Neural cell (in vitro differentiated cells): ENCODE results near the gene SPPL3. TPM values are rescaled to one million over a fixed set of nuclear protein-coding genes. Genes with fewer than 3 reads are reported as not detected.

Source experiments
- H2AFZ ChIP-seq: fragments of 200-600, 300-800 bp; sonication (generic), shearing (Covaris generic); 2 replicates; pipeline ENCODE4 v1.6.0; 2014; ENCODE audit warnings: low read depth, mild to moderate bottlenecking, antibody characterized with exemption, low read length, moderate library complexity
- H3F3A ChIP-seq: fragments of 200-600 bp; shearing (Covaris generic); 2 replicates; pipeline ENCODE4 v1.6.1; 2016; ENCODE audit warnings: mild to moderate bottlenecking, moderate library complexity, mixed read lengths, antibody characterized with exemption, low read length; ENCODE audit not compliant: insufficient read depth, poor library complexity, severe bottlenecking
- H3K27ac ChIP-seq: fragments of 200-600, 300-800 bp; sonication (generic), shearing (Covaris generic); 2 replicates; pipeline ENCODE4 v1.5.1; 2014; ENCODE audit warnings: mild to moderate bottlenecking, low read length, moderate library complexity
- H3K27me3 ChIP-seq: fragments of 300-800, 200-600 bp; sonication (generic), shearing (Covaris generic); 2 replicates; pipeline ENCODE4 v1.6.0; 2014; ENCODE audit warnings: mild to moderate bottlenecking, low read depth, low read length, moderate library complexity; ENCODE audit not compliant: insufficient read depth
- H3K36me3 ChIP-seq: fragments of 300-800, 200-600 bp; sonication (generic), shearing (Covaris generic); 2 replicates; pipeline ENCODE4 v1.5.1; 2014; ENCODE audit warnings: mild to moderate bottlenecking, antibody characterized with exemption, low read length, moderate library complexity; ENCODE audit not compliant: insufficient read depth
- H3K4me2 ChIP-seq: fragments of 300-800, 200-600 bp; sonication (generic), shearing (Covaris generic); 2 replicates; pipeline ENCODE4 v1.6.0; 2014; ENCODE audit warnings: mild to moderate bottlenecking, low read length
- H3K4me3 ChIP-seq: fragments of 300-800, 200-600 bp; sonication (generic), shearing (Covaris generic); 2 replicates; pipeline ENCODE4 v1.5.1; 2014; ENCODE audit warnings: mild to moderate bottlenecking, low read length, moderate library complexity
- H3K79me2 ChIP-seq: fragments of 200-600 bp; shearing (Covaris generic); replicated peaks from 2 replicates; pipeline ENCODE4 v1.6.0; 2014; ENCODE audit warnings: mild to moderate bottlenecking, low read length, moderate library complexity; ENCODE audit not compliant: insufficient read depth
- H3K9ac ChIP-seq: fragments of 300-800, 200-600 bp; sonication (generic), shearing (Covaris generic); 2 replicates; pipeline ENCODE4 v1.6.1; 2016; ENCODE audit warnings: mild to moderate bottlenecking, low read length, mixed read lengths
- H3K9me2 ChIP-seq: fragments of 200-600 bp; shearing (Covaris generic); 2 replicates; pipeline ENCODE4 v1.6.1; 2016; ENCODE audit warnings: mild to moderate bottlenecking, low read length, mixed read lengths; ENCODE audit not compliant: insufficient read depth
- H3K9me3 ChIP-seq: fragments of 200-600, 300-800 bp; sonication (generic), shearing (Covaris generic); 2 replicates; pipeline ENCODE4 v1.6.1; 2016; ENCODE audit warnings: mild to moderate bottlenecking, mixed run types, low read length, moderate library complexity, mixed read lengths
- H4K20me1 ChIP-seq: fragments of 200-600 bp; shearing (Covaris generic); 2 replicates; pipeline ENCODE4 v1.6.1; 2016; ENCODE audit warnings: mild to moderate bottlenecking, mixed run types; ENCODE audit not compliant: insufficient read depth
- CTCF ChIP-seq: fragments of 450-650 bp; IDR thresholded peaks from 2 replicates; pipeline ENCODE4 v1.5.1; 2014; ENCODE audit warnings: antibody characterized with exemption, mild to moderate bottlenecking, moderate library complexity; ENCODE audit not compliant: poor library complexity, severe bottlenecking
- EP300 ChIP-seq: fragments of 450-650 bp; conservative IDR thresholded peaks from 2 replicates; pipeline ENCODE4 v1.6.1; 2014; ENCODE audit warnings: antibody characterized with exemption, mild to moderate bottlenecking, moderate library complexity; ENCODE audit not compliant: poor library complexity, severe bottlenecking
- EZH2 ChIP-seq: fragments of 200-600, 300-800 bp; shearing (Covaris generic), sonication (generic); IDR thresholded peaks from 2 replicates; pipeline ENCODE4 v1.6.1; 2014; ENCODE audit warnings: antibody characterized with exemption, low read length, borderline replicate concordance, mild to moderate bottlenecking; ENCODE audit not compliant: insufficient read depth, poor library complexity, severe bottlenecking
- MXI1 ChIP-seq: fragments of 450-650 bp; conservative IDR thresholded peaks from 2 replicates; pipeline ENCODE4 v1.6.1; 2014; ENCODE audit warnings: antibody characterized with exemption, mild to moderate bottlenecking; ENCODE audit not compliant: poor library complexity, severe bottlenecking
- POLR2AphosphoS5 ChIP-seq: IDR thresholded peaks from 2 replicates; pipeline ENCODE4 v1.6.1; 2012
- RAD21 ChIP-seq: fragments of 450-650 bp; conservative IDR thresholded peaks from 2 replicates; pipeline ENCODE4 v1.6.1; 2014; ENCODE audit warnings: antibody characterized with exemption, mild to moderate bottlenecking, moderate library complexity
- SMC3 ChIP-seq: fragments of 450-650 bp; conservative IDR thresholded peaks from 2 replicates; pipeline ENCODE4 v1.6.1; 2014; ENCODE audit warnings: antibody characterized with exemption, mild to moderate bottlenecking, moderate library complexity; ENCODE audit not compliant: poor library complexity
- TAF1 ChIP-seq: IDR thresholded peaks from 2 replicates; pipeline ENCODE4 v1.6.1; 2012; ENCODE audit warnings: low read depth
- polyA plus RNA-seq: library from polyadenylated mRNA; depleted of rRNA; stranded (reverse); fragments of >200 nt; gene quantifications from 2 replicates; pipeline ENCODE4 v1.2.3, GENCODE V29; 2014
- TF ChIP-seq, protein P1 (sequence below): IDR thresholded peaks from 2 replicates; pipeline ENCODE4 v1.6.1; 2012; ENCODE audit warnings: borderline replicate concordance

SPPL3 gene
- polyA plus RNA-seq, 1 donor from 2014 or later: 21.3 TPM

GRCh38 chr12:120853188-120853587, 51.0 kb downstream of the SPPL3 start:
- Histone ChIP-seq H4K20me1 (no peaks in the 10 kb centered on the region), H3K27ac (no peak overlapping the region), H3K4me2 (no peak overlapping the region), H3F3A (no peaks in the 10 kb centered on the region), H2AFZ (no peak overlapping the region), H3K9me2 (no peaks in the 10 kb centered on the region), H3K79me2 (peaks cover 10% of the 10 kb centered on the region), H3K4me3 (no peak overlapping the region), H3K36me3 (no peaks in the 10 kb centered on the region), H3K9ac (no peak overlapping the region), H3K27me3 (no peaks in the 10 kb centered on the region), H3K9me3 (no peaks in the 10 kb centered on the region)
- no peak for TF ChIP-seq RAD21
- TF ChIP-seq, protein P1, sequence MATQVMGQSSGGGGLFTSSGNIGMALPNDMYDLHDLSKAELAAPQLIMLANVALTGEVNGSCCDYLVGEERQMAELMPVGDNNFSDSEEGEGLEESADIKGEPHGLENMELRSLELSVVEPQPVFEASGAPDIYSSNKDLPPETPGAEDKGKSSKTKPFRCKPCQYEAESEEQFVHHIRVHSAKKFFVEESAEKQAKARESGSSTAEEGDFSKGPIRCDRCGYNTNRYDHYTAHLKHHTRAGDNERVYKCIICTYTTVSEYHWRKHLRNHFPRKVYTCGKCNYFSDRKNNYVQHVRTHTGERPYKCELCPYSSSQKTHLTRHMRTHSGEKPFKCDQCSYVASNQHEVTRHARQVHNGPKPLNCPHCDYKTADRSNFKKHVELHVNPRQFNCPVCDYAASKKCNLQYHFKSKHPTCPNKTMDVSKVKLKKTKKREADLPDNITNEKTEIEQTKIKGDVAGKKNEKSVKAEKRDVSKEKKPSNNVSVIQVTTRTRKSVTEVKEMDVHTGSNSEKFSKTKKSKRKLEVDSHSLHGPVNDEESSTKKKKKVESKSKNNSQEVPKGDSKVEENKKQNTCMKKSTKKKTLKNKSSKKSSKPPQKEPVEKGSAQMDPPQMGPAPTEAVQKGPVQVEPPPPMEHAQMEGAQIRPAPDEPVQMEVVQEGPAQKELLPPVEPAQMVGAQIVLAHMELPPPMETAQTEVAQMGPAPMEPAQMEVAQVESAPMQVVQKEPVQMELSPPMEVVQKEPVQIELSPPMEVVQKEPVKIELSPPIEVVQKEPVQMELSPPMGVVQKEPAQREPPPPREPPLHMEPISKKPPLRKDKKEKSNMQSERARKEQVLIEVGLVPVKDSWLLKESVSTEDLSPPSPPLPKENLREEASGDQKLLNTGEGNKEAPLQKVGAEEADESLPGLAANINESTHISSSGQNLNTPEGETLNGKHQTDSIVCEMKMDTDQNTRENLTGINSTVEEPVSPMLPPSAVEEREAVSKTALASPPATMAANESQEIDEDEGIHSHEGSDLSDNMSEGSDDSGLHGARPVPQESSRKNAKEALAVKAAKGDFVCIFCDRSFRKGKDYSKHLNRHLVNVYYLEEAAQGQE: no peak
- TF ChIP-seq TAF1: no peak
- TF ChIP-seq POLR2AphosphoS5: no peak
- TF ChIP-seq MXI1: no peak
- TF ChIP-seq CTCF: no peak
- no peak for TF ChIP-seq SMC3
- no peak for TF ChIP-seq EZH2
- no peak for TF ChIP-seq EP300

GRCh38 chr12:120851944-120852343, 52.2 kb downstream of the SPPL3 start:
- Histone ChIP-seq H3K9me2 (no peaks in the 10 kb centered on the region), H3K9me3 (no peaks in the 10 kb centered on the region), H3K27ac (no peak overlapping the region), H2AFZ (no peak overlapping the region), H3K79me2 (peaks cover 5% of the 10 kb centered on the region), H3K27me3 (no peaks in the 10 kb centered on the region), H3K9ac (no peak overlapping the region), H4K20me1 (no peaks in the 10 kb centered on the region), H3K4me2 (no peak overlapping the region), H3K4me3 (no peak overlapping the region), H3F3A (no peaks in the 10 kb centered on the region), H3K36me3 (no peaks in the 10 kb centered on the region)
- TF ChIP-seq EZH2: no peak
- no peak for TF ChIP-seq CTCF
- TF ChIP-seq, protein P1: no peak
- TF ChIP-seq EP300: no peak
- no peak for TF ChIP-seq TAF1
- TF ChIP-seq SMC3: no peak
- no peak for TF ChIP-seq MXI1
- no peak for TF ChIP-seq RAD21
- TF ChIP-seq POLR2AphosphoS5: no peak
